Mesenteric fat pad (tissue), 1 donor: ENCODE results near the gene AUTS2. TPM values are rescaled to one million over a fixed set of nuclear protein-coding genes. Genes with fewer than 3 reads are reported as not detected.

Source experiments
- DNase-seq: peaks from one replicate; pipeline ENCODE4 v3.0.0-alpha.2; 2020; ENCODE audit warnings: low spot score
- total RNA-seq: library from RNA; stranded (reverse); fragmentation: NEBNext Ultra II Directional; extraction: Animal tissue kit (Norgen Biotek cat#: 25700); gene quantifications from one replicate; pipeline ENCODE4 v1.2.1, GENCODE V29; 2021
- donor health status: DM: yes; HTN: yes; CAD: no.

The AUTS2 gene
- total RNA-seq, 1 donor from 2014 or later = 28.1 TPM

- DNase-seq = no peak
Measured at GRCh38 chr7:70477036-70478010, 879.0 kb downstream of the AUTS2 start.

- no peak for DNase-seq
Measured at GRCh38 chr7:70479153-70480021, 881.1 kb downstream of the AUTS2 start.

- no peak for DNase-seq
Measured at GRCh38 chr7:70480927-70481569, 882.8 kb downstream of the AUTS2 start.

GRCh38 chr7:70481570-70482123 is 883.4 kb downstream of the AUTS2 start:
- DNase-seq = no peak

- no peak for DNase-seq
Measured at GRCh38 chr7:70484255-70484654, 886.0 kb downstream of the AUTS2 start.

GRCh38 chr7:70486977-70487376 is 888.7 kb downstream of the AUTS2 start:
- no peak for DNase-seq

- no peak for DNase-seq
Measured at GRCh38 chr7:70487428-70487827, 889.2 kb downstream of the AUTS2 start.

- no peak for DNase-seq
Measured at GRCh38 chr7:70487886-70488285, 889.6 kb downstream of the AUTS2 start.

GRCh38 chr7:70489813-70490212 is 891.5 kb downstream of the AUTS2 start:
- DNase-seq = no peak

- DNase-seq = no peak
Measured at GRCh38 chr7:70492625-70493024, 894.4 kb downstream of the AUTS2 start.

GRCh38 chr7:70494225-70495032 is 896.2 kb downstream of the AUTS2 start:
- DNase-seq = no peak

- no peak for DNase-seq
Measured at GRCh38 chr7:70495033-70495376, 896.7 kb downstream of the AUTS2 start.

GRCh38 chr7:70497793-70498192 is 899.5 kb downstream of the AUTS2 start:
- no peak for DNase-seq

- DNase-seq = no peak
Measured at GRCh38 chr7:70498232-70498992, 900.1 kb downstream of the AUTS2 start.

- no peak for DNase-seq
Measured at GRCh38 chr7:70500261-70500660, 902.0 kb downstream of the AUTS2 start.

GRCh38 chr7:70502117-70502863 is 904.0 kb downstream of the AUTS2 start:
- DNase-seq = no peak

- no peak for DNase-seq
Measured at GRCh38 chr7:70504254-70504653, 906.0 kb downstream of the AUTS2 start.

GRCh38 chr7:70505468-70505867 is 907.2 kb downstream of the AUTS2 start:
- no peak for DNase-seq

GRCh38 chr7:70505886-70506285 is 907.6 kb downstream of the AUTS2 start:
- no peak for DNase-seq
